HepG2 (cell line): ENCODE results near the gene MAP2K1. TPM values are rescaled to one million over a fixed set of nuclear protein-coding genes. Genes with fewer than 3 reads are reported as not detected.

Experiments used
- GABPB1 ChIP-seq: IDR thresholded peaks from 2 replicates; pipeline ENCODE4 v1.6.1; 2016; ENCODE audit warnings: mild to moderate bottlenecking, missing genetic modification reagents, moderate library complexity, missing compliant biosample characterization
- IKZF1 ChIP-seq: fragments of 450-650 bp; IDR thresholded peaks from 2 replicates; pipeline ENCODE4 v1.7.1; 2016
- NFE2 ChIP-seq: sonication (generic); formaldehyde crosslinking; IDR thresholded peaks from 2 replicates; pipeline ENCODE4 v1.4.0; 2020; ENCODE audit warnings: missing genetic modification reagents
- REST ChIP-seq, 2 experiments: IDR thresholded peaks; 2 replicates each; pipeline ENCODE4 v1.6.1; 2011 to 2012; ENCODE audit warnings: low read length in 2 of 2, borderline replicate concordance in 1 of 2, low read depth in 1 of 2, mild to moderate bottlenecking in 1 of 2, moderate library complexity in 1 of 2
- SAP130 ChIP-seq: IDR thresholded peaks from 2 replicates; pipeline ENCODE4 v1.6.1; 2016; ENCODE audit warnings: low read depth
- SMYD3 ChIP-seq: sonication (generic); formaldehyde crosslinking; IDR thresholded peaks from 2 replicates; pipeline ENCODE4 v1.8.1; 2023; ENCODE audit warnings: mild to moderate bottlenecking, missing genetic modification reagents
- SPEN ChIP-seq: sonication (generic); formaldehyde crosslinking; IDR thresholded peaks from 2 replicates; pipeline ENCODE4 v1.5.1; 2020; ENCODE audit warnings: low read depth, mild to moderate bottlenecking, missing genetic modification reagents
- TP53 ChIP-seq: sonication (generic); formaldehyde crosslinking; conservative IDR thresholded peaks from 2 replicates; pipeline ENCODE4 v1.4.0; 2020; ENCODE audit warnings: missing genetic modification reagents
- ZFY ChIP-seq: sonication (generic); formaldehyde crosslinking; IDR thresholded peaks from 2 replicates; pipeline ENCODE4 v1.4.0; 2020; ENCODE audit warnings: missing genetic modification reagents
- ZNF281 ChIP-seq: sonication (generic); formaldehyde crosslinking; IDR thresholded peaks from 2 replicates; pipeline ENCODE4 v1.4.0; 2020; ENCODE audit warnings: missing genetic modification reagents, borderline replicate concordance
- ZNF510 ChIP-seq: sonication (generic); formaldehyde crosslinking; IDR thresholded peaks from 2 replicates; pipeline ENCODE4 v1.4.0; 2020; ENCODE audit warnings: low read depth, mild to moderate bottlenecking, missing genetic modification reagents
- ZNF563 ChIP-seq: sonication (generic); formaldehyde crosslinking; IDR thresholded peaks from 2 replicates; pipeline ENCODE4 v1.8.0; 2022; ENCODE audit warnings: mild to moderate bottlenecking, moderate library complexity, missing genetic modification reagents
- ZNF7 ChIP-seq: IDR thresholded peaks from 2 replicates; pipeline ENCODE4 v1.6.1; 2016; ENCODE audit warnings: missing biosample characterization, missing genetic modification reagents
- ZNF879 ChIP-seq: sonication (generic); formaldehyde crosslinking; IDR thresholded peaks from 2 replicates; pipeline ENCODE4 v1.8.1; 2023; ENCODE audit warnings: missing genetic modification reagents
- polyA plus RNA-seq, 8 experiments: library from polyadenylated mRNA; depleted of rRNA in 3 of 8; stranded (reverse) in 7 of 8; unstranded in 1 of 8; fragments of >200 nt; fragmentation: Illumina TruSeq in 4 of 8; extraction: Trizol in 4 of 8; gene quantifications; 2 replicates each; pipeline versions ENCODE4 v1.2.1 to v1.2.3, GENCODE V29; 2011 to 2016; ENCODE audit warnings: low read depth in 4 of 8, missing spikeins in 1 of 8, mixed read lengths in 1 of 8; ENCODE audit not compliant: insufficient read depth in 1 of 8
- total RNA-seq, 5 experiments: library from RNA; depleted of rRNA; stranded (reverse); fragments of >200 nt; fragmentation: Illumina TruSeq; extraction: Trizol; gene quantifications; 2 replicates each; pipeline ENCODE4 v1.2.3, GENCODE V29; 2016; ENCODE audit warnings: low read depth in 1 of 5

Gene MAP2K1
- total and polyA plus RNA-seq, 2 of the 13 experiments (the other 11 are each of a cell fraction or from before 2014, with no cell fraction given): 24.1 to 49.2 TPM

GRCh38 chr15:66504563-66505429 is 118.1 kb downstream of the MAP2K1 start, which contains the start of the genes RPL4 and ZWILCH (continued):
- TF ChIP-seq REST (IDR thresholded peaks at IDR 0.05; ENCODE audit: borderline replicate concordance in 1 of 2, low read depth in 1 of 2, low read length in 2 of 2): peak in 1 of 2 experiments; percentile 51; a peak in 1 of 4 replicates
- TF ChIP-seq ZFY: peak; percentile 7; the same call in 1 of the 2 replicates
- TF ChIP-seq SAP130 (CRISPR knock-in tag): peak; percentile 94
- no peak for TF ChIP-seq ZNF510 (CRISPR knock-in tag)
- TF ChIP-seq ZNF563 (CRISPR knock-in tag): peak; percentile 56; the same call in 1 of the 2 replicates
- peak; percentile 70; the same call in 1 of the 2 replicates for TF ChIP-seq SPEN (CRISPR knock-in tag)
- TF ChIP-seq NFE2: no peak
- TF ChIP-seq ZNF7 (CRISPR knock-in tag): no peak
- TF ChIP-seq IKZF1: no peak
- no peak; the same call in 1 of the 2 replicates for TF ChIP-seq ZNF281 (CRISPR knock-in tag)
- peak; percentile 94 for TF ChIP-seq GABPB1 (CRISPR knock-in tag)
- TF ChIP-seq SMYD3: peak; percentile 32; the same call in 1 of the 2 replicates
- TF ChIP-seq ZNF879: no peak; the same call in 1 of the 2 replicates
- no peak for TF ChIP-seq TP53 (CRISPR knock-in tag)
